Ovary (tissue), 3 donors: ENCODE data around the gene METTL13.

Experiments used
- CTCF ChIP-seq, 3 donors: fragments of 450-650 bp in 2 of 3; fragments of 200-600 bp in 1 of 3; IDR thresholded peaks; one replicate each; pipeline versions ENCODE4 v1.5.1 to v1.8.0; 2016 to 2022; ENCODE audit warnings: antibody characterized with exemption in 3 of 3, mild to moderate bottlenecking in 1 of 3
- POLR2A ChIP-seq: fragments of 450-650 bp; IDR thresholded peaks from one replicate; pipeline ENCODE4 v1.6.1; 2017; ENCODE audit warnings: antibody characterized with exemption, mild to moderate bottlenecking, moderate library complexity
- donor health status: DM: no; HTN: no; CAD: no.

GRCh38 chr1:171743081-171743870, 38.2 kb upstream of the METTL13 start:
- TF ChIP-seq POLR2A (peak; percentile 37), CTCF (IDR thresholded peaks at IDR 0.05) (no peak)
